Caco-2 (cell line): Measurements from ENCODE around the gene DMGDH. TPM values are rescaled to one million over a fixed set of nuclear protein-coding genes. Genes with fewer than 3 reads are reported as not detected.

Experiments used
- BruUV-seq: library from RNA; stranded (reverse); fragments of 400-500 nt; replicated peaks from 2 replicates; lab custom pipeline; 2021; lab: Mats Ljungman, UMichigan
- CTCF ChIA-PET: fragments of 300-600 bp; sonication (Branson Sonifier 250); formaldehyde crosslinking; loops from one replicate; lab custom pipeline; 2022; ENCODE audit warnings: antibody characterized with exemption; lab: Charles Lee
- POLR2A ChIA-PET: fragments of 300-600 bp; sonication (Branson Sonifier 250); formaldehyde crosslinking; loops from one replicate; lab custom pipeline; 2022; ENCODE audit warnings: antibody characterized with exemption; lab: Charles Lee
- DNase-seq, 2 experiments: peaks; one replicate each; pipeline versions ENCODE4 v3.0.0 to v3.0.0-alpha.2; 2020 to 2022
- H3K27me3 ChIP-seq: replicated peaks from 2 replicates; pipeline ENCODE4 v1.6.0; 2011; ENCODE audit warnings: low read length; ENCODE audit not compliant: control insufficient read depth, insufficient read depth
- H3K36me3 ChIP-seq: 2 replicates; pipeline ENCODE4 v1.5.1; 2011; ENCODE audit warnings: low read length; ENCODE audit not compliant: control insufficient read depth, insufficient read depth
- H3K4me1 ChIP-seq: fragments of 250-450 bp; sonication (Bioruptor Pico); 2 replicates; pipeline ENCODE4 v1.5.1; 2020; ENCODE audit warnings: mild to moderate bottlenecking
- H3K4me3 ChIP-seq: 2 replicates; pipeline ENCODE4 v1.5.1; 2011; ENCODE audit warnings: low read depth, mild to moderate bottlenecking, control low read depth, low read length
- H3K9me3 ChIP-seq: fragments of 250-450 bp; sonication (Bioruptor Pico); 2 replicates; pipeline ENCODE4 v1.5.1; 2020; ENCODE audit warnings: mild to moderate bottlenecking, moderate library complexity
- H3K27ac Mint-ChIP-seq: one replicate; pipeline ENCODE4 v1.8.0; 2022; ENCODE audit warnings: mixed read lengths; ENCODE audit not compliant: unreplicated experiment
- H3K27me3 Mint-ChIP-seq: one replicate; pipeline ENCODE4 v1.8.0; 2022; ENCODE audit warnings: mixed read lengths; ENCODE audit not compliant: insufficient read depth, unreplicated experiment
- H3K36me3 Mint-ChIP-seq: one replicate; pipeline ENCODE4 v1.8.0; 2022; ENCODE audit warnings: mild to moderate bottlenecking, mixed read lengths; ENCODE audit not compliant: insufficient read depth, unreplicated experiment
- H3K4me1 Mint-ChIP-seq: one replicate; pipeline ENCODE4 v1.8.0; 2022; ENCODE audit warnings: low read depth, mixed read lengths; ENCODE audit not compliant: unreplicated experiment
- H3K4me3 Mint-ChIP-seq: one replicate; pipeline ENCODE4 v1.8.0; 2022; ENCODE audit warnings: mild to moderate bottlenecking, moderate library complexity, mixed read lengths; ENCODE audit not compliant: unreplicated experiment
- H3K9me3 Mint-ChIP-seq: one replicate; pipeline ENCODE4 v1.8.0; 2022; ENCODE audit warnings: mixed read lengths; ENCODE audit not compliant: unreplicated experiment
- CTCF ChIP-seq, 2 experiments: fragments of 200-600 bp in 1 of 2; IDR thresholded peaks; 1 replicate in 1 of 2; 2 replicates in 1 of 2; pipeline versions ENCODE4 v1.5.1 to v1.8.0; 2011 to 2022; ENCODE audit warnings: antibody characterized with exemption in 1 of 2, control low read depth in 1 of 2, inconsistent platforms in 1 of 2, low read depth in 1 of 2, low read length in 1 of 2, mild to moderate bottlenecking in 1 of 2, moderate library complexity in 1 of 2; ENCODE audit not compliant: insufficient read depth in 1 of 2, severe bottlenecking in 1 of 2, unreplicated experiment in 1 of 2
- intact Hi-C: fragments of 100-400 bp; cut with micrococcal nuclease; formaldehyde crosslinking; loops from one replicate; pipeline ENCODE4 v1.10.0; 2022; ENCODE audit not compliant: unreplicated experiment
- total RNA-seq: library from RNA; stranded (reverse); gene quantifications from 2 replicates; pipeline ENCODE4 v1.2.3, GENCODE V29; 2022

DMGDH gene
- total RNA-seq, 1 experiment from 2014 or later: 1.8 TPM

GRCh38 chr5:78961743-78962142 lies 107.7 kb downstream of the DMGDH start:
- TF ChIP-seq CTCF (IDR thresholded peaks at IDR 0.05; ENCODE audit: insufficient read depth in 1 of 2, low read depth in 1 of 2, low read length in 1 of 2, severe bottlenecking in 1 of 2, unreplicated experiment in 1 of 2): no peak
- no peak for DNase-seq
- BruUV-seq: no TSS peak
- no peaks in the 10 kb centered on the region for H3K27me3 Mint-ChIP-seq
- Histone ChIP-seq H3K4me3 (no peak overlapping the region), H3K36me3 (no peaks in the 10 kb centered on the region), H3K9me3 (no peaks in the 10 kb centered on the region), H3K27me3 (no peaks in the 10 kb centered on the region), H3K4me1 (peaks cover 16% of the 10 kb centered on the region)
- H3K27ac Mint-ChIP-seq: no peak overlapping the region
- no peaks in the 10 kb centered on the region for H3K36me3 Mint-ChIP-seq
- CTCF ChIA-PET: no interaction called here
- POLR2A ChIA-PET: no interaction called here
- intact Hi-C loops: no loop called here
- no peak overlapping the region for H3K4me3 Mint-ChIP-seq
- H3K9me3 Mint-ChIP-seq: no peaks in the 10 kb centered on the region
- H3K4me1 Mint-ChIP-seq: peaks cover 21% of the 10 kb centered on the region

DNA sequence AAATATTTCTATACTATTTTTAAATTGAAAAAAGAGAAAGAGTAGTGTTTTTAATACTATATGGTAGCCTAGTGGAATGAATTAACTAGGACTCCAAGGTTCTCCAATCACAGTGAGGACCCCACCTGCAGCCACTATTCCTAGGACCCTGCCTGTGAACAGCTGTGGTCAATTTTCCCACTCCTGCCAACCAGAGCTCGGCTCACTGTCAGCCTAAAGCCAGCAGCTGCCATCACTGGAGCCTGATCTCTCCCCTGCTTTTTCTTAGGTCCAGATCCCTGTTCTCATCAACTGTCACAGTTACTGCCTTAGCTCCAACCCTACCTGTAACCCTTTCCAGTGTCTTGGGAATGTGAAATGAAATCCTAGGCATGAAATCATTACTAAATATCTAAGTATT lies 109.7 kb downstream of the DMGDH start:
- no peak overlapping the region for H3K4me3 Mint-ChIP-seq
- TF ChIP-seq CTCF (IDR thresholded peaks at IDR 0.05; ENCODE audit: insufficient read depth in 1 of 2, low read depth in 1 of 2, low read length in 1 of 2, severe bottlenecking in 1 of 2, unreplicated experiment in 1 of 2): no peak
- no TSS peak for BruUV-seq
- no peak for DNase-seq
- Histone ChIP-seq H3K9me3 (no peaks in the 10 kb centered on the region), H3K4me1 (peaks cover 16% of the 10 kb centered on the region), H3K4me3 (no peak overlapping the region), H3K27me3 (no peaks in the 10 kb centered on the region), H3K36me3 (no peaks in the 10 kb centered on the region)
- ChIA-PET CTCF (no interaction called here), POLR2A (no interaction called here)
- H3K27me3 Mint-ChIP-seq: no peaks in the 10 kb centered on the region
- no peaks in the 10 kb centered on the region for H3K36me3 Mint-ChIP-seq
- H3K4me1 Mint-ChIP-seq: peaks cover 21% of the 10 kb centered on the region
- intact Hi-C loops: loop anchor here (2.0 kb wide), 1 partner anchor 51 kb away; no protein-coding TSS in a partner anchor
- no peak overlapping the region for H3K27ac Mint-ChIP-seq
- H3K9me3 Mint-ChIP-seq: no peaks in the 10 kb centered on the region

DNA sequence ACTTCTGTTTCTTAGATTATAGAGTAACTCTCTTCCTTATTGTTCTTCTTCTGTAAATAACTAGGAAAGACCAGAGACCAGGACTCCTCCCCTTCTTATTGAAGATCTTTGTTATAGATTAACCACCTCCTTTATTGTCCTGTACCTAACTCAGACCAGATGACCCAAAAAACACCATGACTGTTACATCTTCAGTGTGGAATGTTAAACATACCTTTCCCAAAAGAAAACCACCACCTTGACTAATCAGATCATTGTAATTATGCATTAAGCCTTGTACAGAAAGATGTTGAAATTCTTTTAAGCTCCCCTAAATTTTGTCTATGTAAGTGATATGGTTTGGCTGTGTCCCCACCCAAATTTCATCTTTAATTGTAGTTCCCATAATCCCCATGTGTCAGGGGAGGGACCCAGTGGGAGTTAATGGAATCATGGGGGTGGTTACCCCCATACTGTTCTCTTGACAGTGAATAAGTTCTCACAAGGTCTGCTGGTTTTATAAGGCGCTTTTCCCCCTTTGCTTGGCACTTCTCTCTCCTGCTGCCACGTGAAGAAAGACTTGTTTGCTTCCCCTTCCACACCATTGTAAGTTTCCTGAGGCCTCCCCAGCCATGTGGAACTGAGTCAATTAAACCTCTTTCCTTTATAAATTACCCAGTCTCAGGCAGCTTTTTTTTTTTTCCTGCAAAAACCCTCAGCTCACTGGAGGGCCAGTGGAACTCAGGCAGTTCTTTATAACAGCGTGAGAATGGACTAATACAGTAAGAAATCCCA lies 110.6 kb downstream of the DMGDH start:
- intact Hi-C loops: loop anchor here (1.0 to 2.0 kb wide), 2 partner anchors 32 to 50 kb away; no protein-coding TSS in a partner anchor
- peak in 1 of 2 experiments; percentile 35 for DNase-seq
- no peaks in the 10 kb centered on the region for H3K36me3 Mint-ChIP-seq
- Histone ChIP-seq H3K9me3 (no peaks in the 10 kb centered on the region), H3K4me3 (no peak overlapping the region), H3K27me3 (no peaks in the 10 kb centered on the region), H3K36me3 (no peaks in the 10 kb centered on the region), H3K4me1 (peaks cover 16% of the 10 kb centered on the region)
- H3K4me3 Mint-ChIP-seq: peak overlapping the region; percentile 12
- peaks cover 21% of the 10 kb centered on the region for H3K4me1 Mint-ChIP-seq
- no TSS peak for BruUV-seq
- no peaks in the 10 kb centered on the region for H3K9me3 Mint-ChIP-seq
- peak overlapping the region; percentile 91 for H3K27ac Mint-ChIP-seq
- H3K27me3 Mint-ChIP-seq: no peaks in the 10 kb centered on the region
- TF ChIP-seq CTCF (IDR thresholded peaks at IDR 0.05; ENCODE audit: insufficient read depth in 1 of 2, low read depth in 1 of 2, low read length in 1 of 2, severe bottlenecking in 1 of 2, unreplicated experiment in 1 of 2): no peak
- CTCF ChIA-PET: no interaction called here
- POLR2A ChIA-PET: no interaction called here
